ENCODE results near the gene MRPL4.

- TF ChIP-seq CTCF (IDR thresholded peaks at IDR 0.05) (no peak), POLR2A (IDR thresholded peaks at IDR 0.05) (no peak)
Measured at GRCh38 chr19:10286803-10287737, 35.1 kb downstream of the MRPL4 start, which contains the start of gene ICAM4.
